Neural progenitor cell (in vitro differentiated cells): ENCODE data around the gene FLT3.
"Not testable (repeated sequence)": the region's sequence is repeated elsewhere in the genome, so short reads cannot be mapped to it uniquely, and the experiment has no call there.

Experiments
- EZH2 ChIP-seq: fragments of 200-600 bp; sonication (generic); IDR thresholded peaks from 2 replicates; pipeline ENCODE4 v1.6.1; 2017; ENCODE audit warnings: antibody characterized with exemption, mild to moderate bottlenecking, moderate library complexity
- TF ChIP-seq, protein P1 (sequence below): fragments of 200-600 bp; sonication (generic); IDR thresholded peaks from 2 replicates; pipeline ENCODE4 v1.5.1; 2017; ENCODE audit warnings: antibody characterized with exemption, mild to moderate bottlenecking

DNA sequence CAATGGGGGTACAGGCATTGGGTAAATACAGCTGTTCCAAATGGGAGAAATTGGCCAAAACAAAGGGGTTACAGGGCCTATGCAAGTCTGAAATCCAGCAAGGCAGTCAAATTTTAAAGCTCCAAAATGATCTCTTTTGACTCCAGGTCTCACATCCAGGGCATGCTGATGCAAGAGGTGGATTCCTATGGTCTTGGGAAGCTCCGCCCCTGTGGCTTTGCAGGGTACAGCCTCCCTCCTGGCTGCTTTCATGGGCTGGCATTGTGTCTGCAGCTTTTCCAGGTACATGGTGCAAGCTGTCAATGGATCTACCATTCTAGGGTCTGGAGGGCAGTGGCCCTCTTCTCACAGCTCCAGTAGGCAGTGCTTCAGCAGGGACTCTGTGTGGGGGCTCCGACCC lies 22.6 kb downstream of the FLT3 start:
- TF ChIP-seq, protein P1, sequence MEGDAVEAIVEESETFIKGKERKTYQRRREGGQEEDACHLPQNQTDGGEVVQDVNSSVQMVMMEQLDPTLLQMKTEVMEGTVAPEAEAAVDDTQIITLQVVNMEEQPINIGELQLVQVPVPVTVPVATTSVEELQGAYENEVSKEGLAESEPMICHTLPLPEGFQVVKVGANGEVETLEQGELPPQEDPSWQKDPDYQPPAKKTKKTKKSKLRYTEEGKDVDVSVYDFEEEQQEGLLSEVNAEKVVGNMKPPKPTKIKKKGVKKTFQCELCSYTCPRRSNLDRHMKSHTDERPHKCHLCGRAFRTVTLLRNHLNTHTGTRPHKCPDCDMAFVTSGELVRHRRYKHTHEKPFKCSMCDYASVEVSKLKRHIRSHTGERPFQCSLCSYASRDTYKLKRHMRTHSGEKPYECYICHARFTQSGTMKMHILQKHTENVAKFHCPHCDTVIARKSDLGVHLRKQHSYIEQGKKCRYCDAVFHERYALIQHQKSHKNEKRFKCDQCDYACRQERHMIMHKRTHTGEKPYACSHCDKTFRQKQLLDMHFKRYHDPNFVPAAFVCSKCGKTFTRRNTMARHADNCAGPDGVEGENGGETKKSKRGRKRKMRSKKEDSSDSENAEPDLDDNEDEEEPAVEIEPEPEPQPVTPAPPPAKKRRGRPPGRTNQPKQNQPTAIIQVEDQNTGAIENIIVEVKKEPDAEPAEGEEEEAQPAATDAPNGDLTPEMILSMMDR: not testable (repeated sequence)
- TF ChIP-seq EZH2: not testable (repeated sequence)
